Measurements from ENCODE around the gene DNMT3A. TPM values are rescaled to one million over a fixed set of nuclear protein-coding genes. Genes with fewer than 3 reads are reported as not detected.

The DNMT3A gene
- total RNA-seq, 3 donors from 2014 or later (not counting 1 experiment from before 2014, with no cell fraction given): 36.3 to 60.7 (median 45.2) TPM

DNA sequence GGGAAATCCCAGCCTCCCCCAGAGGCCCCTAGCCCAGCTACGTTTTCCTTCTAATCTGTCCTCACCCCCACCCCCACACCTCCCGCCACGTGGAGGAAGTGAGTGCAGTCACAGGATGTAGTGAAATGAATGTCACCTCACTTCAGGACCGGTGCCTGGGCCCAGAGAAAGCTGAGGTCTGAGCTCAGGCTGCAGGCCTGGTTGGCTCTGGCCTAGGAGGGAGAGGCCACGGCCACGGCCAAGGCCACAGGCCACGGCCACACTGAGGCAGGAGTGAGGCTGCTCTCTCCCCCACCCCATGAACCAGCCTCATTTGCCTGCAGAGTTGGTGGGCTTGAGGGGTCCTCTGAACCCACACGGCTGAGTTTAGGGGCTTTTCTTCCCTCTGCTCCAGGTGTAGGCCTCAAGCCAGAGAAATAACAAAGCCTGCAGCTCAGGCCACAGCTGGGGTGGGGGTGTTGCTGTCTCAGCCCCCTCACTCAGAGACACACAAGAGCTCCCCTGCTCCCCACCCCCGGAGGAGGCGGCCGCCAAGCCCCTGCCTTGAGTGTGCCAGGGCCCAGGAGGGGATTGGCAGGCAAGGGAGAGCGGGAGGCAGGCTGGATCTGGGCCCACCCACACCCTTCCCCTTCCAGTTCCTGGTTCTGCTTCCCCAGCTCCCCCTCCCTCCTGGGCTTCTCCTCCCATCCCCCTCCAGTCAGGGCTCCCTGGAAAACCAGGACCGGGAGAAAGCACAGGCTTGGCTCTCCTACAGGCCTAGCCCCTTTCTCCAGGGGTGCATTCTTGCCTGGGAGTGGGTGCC, 27.0 kb downstream of the DNMT3A start:
- peaks cover 43% of the 10 kb centered on the region for H3K4me1 ChIP-seq (ENCODE audit: control insufficient read depth, insufficient read depth, low read length)
- WGBS (ENCODE audit: insufficient coverage): 45% methylated on average over 10 of the region's 13 CpGs
- peaks cover 17% of the 10 kb centered on the region for H3K36me3 ChIP-seq (ENCODE audit: control insufficient read depth, insufficient read depth, low read length)
- Mint-ChIP-seq H3K27me3 (ENCODE audit: low read depth in 2 of 2) (no peaks in the 10 kb centered on the region), H3K4me3 (no peak overlapping the region), H3K9me3 (no peaks in the 10 kb centered on the region), H3K27ac (peak overlapping the region; percentile 60 to 80), H3K36me3 (no peaks in the 10 kb centered on the region), H3K4me1 (peaks cover 6 to 27% of the 10 kb centered on the region in 2 donors)
- H3K9me3 ChIP-seq (ENCODE audit: control insufficient read depth, insufficient read depth, low read length): no peaks in the 10 kb centered on the region
- intact Hi-C loops (cut with micrococcal nuclease): no loop called here
- peak; percentile 82 to 96 (median 92) for ATAC-seq
- peak; percentile 39 to 78 for DNase-seq
- peak overlapping the region; percentile 63 for H3K27ac ChIP-seq (ENCODE audit: low read length)
- TF ChIP-seq, protein P1, sequence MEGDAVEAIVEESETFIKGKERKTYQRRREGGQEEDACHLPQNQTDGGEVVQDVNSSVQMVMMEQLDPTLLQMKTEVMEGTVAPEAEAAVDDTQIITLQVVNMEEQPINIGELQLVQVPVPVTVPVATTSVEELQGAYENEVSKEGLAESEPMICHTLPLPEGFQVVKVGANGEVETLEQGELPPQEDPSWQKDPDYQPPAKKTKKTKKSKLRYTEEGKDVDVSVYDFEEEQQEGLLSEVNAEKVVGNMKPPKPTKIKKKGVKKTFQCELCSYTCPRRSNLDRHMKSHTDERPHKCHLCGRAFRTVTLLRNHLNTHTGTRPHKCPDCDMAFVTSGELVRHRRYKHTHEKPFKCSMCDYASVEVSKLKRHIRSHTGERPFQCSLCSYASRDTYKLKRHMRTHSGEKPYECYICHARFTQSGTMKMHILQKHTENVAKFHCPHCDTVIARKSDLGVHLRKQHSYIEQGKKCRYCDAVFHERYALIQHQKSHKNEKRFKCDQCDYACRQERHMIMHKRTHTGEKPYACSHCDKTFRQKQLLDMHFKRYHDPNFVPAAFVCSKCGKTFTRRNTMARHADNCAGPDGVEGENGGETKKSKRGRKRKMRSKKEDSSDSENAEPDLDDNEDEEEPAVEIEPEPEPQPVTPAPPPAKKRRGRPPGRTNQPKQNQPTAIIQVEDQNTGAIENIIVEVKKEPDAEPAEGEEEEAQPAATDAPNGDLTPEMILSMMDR (IDR thresholded peaks at IDR 0.05): no peak
- no peak overlapping the region for H3K4me3 ChIP-seq (ENCODE audit: low read length)
- H3K27me3 ChIP-seq (ENCODE audit: control insufficient read depth, insufficient read depth, low read length): no peaks in the 10 kb centered on the region

DNA sequence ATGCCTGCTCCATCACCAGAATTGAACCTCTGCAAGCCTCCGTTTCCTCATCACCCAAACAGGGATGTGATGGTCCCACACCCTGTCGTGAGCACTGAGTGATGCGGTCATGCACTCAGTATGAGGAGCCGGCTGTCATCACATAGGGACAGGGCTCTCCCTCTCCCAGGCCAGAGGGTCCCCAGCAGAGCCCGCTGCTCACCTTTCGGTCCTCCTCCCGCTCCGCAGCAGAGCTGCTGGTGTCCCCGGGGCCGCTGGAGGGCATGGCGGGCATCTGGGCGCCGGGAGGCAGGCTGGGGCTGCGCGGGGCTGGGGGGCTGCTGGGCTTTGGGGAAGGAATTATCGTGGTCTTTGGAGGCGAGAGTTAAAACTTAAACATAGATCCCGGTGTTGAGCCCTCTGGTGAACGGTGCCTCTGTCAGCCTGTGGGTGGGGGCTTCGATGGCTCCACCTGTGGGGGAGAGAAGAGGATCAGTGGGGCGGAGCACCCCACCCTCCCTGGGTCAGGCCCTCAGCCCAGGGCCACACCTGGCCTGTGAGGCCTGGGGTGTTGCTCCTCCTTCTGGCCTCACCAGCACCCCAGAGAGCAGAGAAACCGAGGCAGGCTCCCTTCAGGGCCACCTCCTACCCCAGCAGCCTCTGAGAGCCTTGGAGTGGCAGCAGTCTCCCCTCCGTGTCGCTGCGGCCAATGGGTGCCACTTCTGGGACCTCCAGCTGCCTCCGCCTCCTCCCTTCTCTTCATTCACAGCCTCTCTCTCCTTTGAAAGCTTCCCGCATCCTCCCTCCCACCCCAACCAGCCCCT, 27.8 kb downstream of the DNMT3A start:
- DNase-seq (no peak), ATAC-seq (peak in 1 of 3 donors; percentile 1)
- H3K9me3 Mint-ChIP-seq: no peaks in the 10 kb centered on the region
- H3K27me3 Mint-ChIP-seq (ENCODE audit: low read depth in 2 of 2): no peaks in the 10 kb centered on the region
- TF ChIP-seq, protein P1 (IDR thresholded peaks at IDR 0.05): no peak
- Histone ChIP-seq H3K27ac (ENCODE audit: low read length) (peak overlapping the region; percentile 3), H3K4me3 (ENCODE audit: low read length) (no peak overlapping the region), H3K4me1 (ENCODE audit: control insufficient read depth, insufficient read depth, low read length) (peaks cover 50% of the 10 kb centered on the region), H3K9me3 (ENCODE audit: control insufficient read depth, insufficient read depth, low read length) (no peaks in the 10 kb centered on the region), H3K27me3 (ENCODE audit: control insufficient read depth, insufficient read depth, low read length) (no peaks in the 10 kb centered on the region), H3K36me3 (ENCODE audit: control insufficient read depth, insufficient read depth, low read length) (peaks cover 17% of the 10 kb centered on the region)
- H3K36me3 Mint-ChIP-seq: no peaks in the 10 kb centered on the region
- H3K27ac Mint-ChIP-seq: peak overlapping the region; percentile 60 to 80
- peaks cover 6 to 26% of the 10 kb centered on the region in 2 donors for H3K4me1 Mint-ChIP-seq
- intact Hi-C loops (cut with micrococcal nuclease): no loop called here
- WGBS (ENCODE audit: insufficient coverage): 85% methylated on average over 25 of the region's 27 CpGs
- H3K4me3 Mint-ChIP-seq: no peak overlapping the region

GRCh38 chr2:25312958-25313710, 28.6 kb downstream of the DNMT3A start:
- H3K9me3 ChIP-seq (ENCODE audit: control insufficient read depth, insufficient read depth, low read length): no peaks in the 10 kb centered on the region
- no peaks in the 10 kb centered on the region for H3K27me3 ChIP-seq (ENCODE audit: control insufficient read depth, insufficient read depth, low read length)
- H3K4me1 ChIP-seq (ENCODE audit: control insufficient read depth, insufficient read depth, low read length): peaks cover 58% of the 10 kb centered on the region
- no peaks in the 10 kb centered on the region for H3K9me3 Mint-ChIP-seq
- H3K36me3 Mint-ChIP-seq: no peaks in the 10 kb centered on the region
- peak in 1 of 2 donors; percentile 63 for DNase-seq
- ATAC-seq: no peak
- peaks cover 17% of the 10 kb centered on the region for H3K36me3 ChIP-seq (ENCODE audit: control insufficient read depth, insufficient read depth, low read length)
- no peaks in the 10 kb centered on the region for H3K27me3 Mint-ChIP-seq (ENCODE audit: low read depth in 2 of 2)
- no peak overlapping the region for H3K4me3 ChIP-seq (ENCODE audit: low read length)
- no peak overlapping the region for H3K27ac ChIP-seq (ENCODE audit: low read length)
- peaks cover 13 to 32% of the 10 kb centered on the region in 2 donors for H3K4me1 Mint-ChIP-seq
- H3K27ac Mint-ChIP-seq: no peak overlapping the region
- WGBS (ENCODE audit: insufficient coverage): 67% methylated on average over 14 of the region's 15 CpGs
- intact Hi-C loops (cut with micrococcal nuclease): no loop called here
- no peak overlapping the region for H3K4me3 Mint-ChIP-seq
- TF ChIP-seq, protein P1 (IDR thresholded peaks at IDR 0.05): no peak

Measured in natural killer cell (primary cell).